HG03045 (cell line): ENCODE results near the gene GCSH.
"Not testable (repeated sequence)": the region's sequence is repeated elsewhere in the genome, so short reads cannot be mapped to it uniquely, and the experiment has no call there.

Source experiments
- ATAC-seq: cut with Tn5 transposase; IDR thresholded peaks from one replicate; pipeline ENCODE4 v1.9.1; 2021; ENCODE audit warnings: mild to moderate bottlenecking, moderate library complexity; ENCODE audit not compliant: unreplicated experiment

Gene GCSH

GRCh38 chr16:81095953-81096714 lies at the start of gene GCSH:
GCSH (minus strand) TSS chr16:81096395; CDS start chr16:81096278, 117 bp downstream.
- ATAC-seq: peak; percentile 98

- no peak for ATAC-seq
These were observed 47.8 kb upstream of the GCSH start for GRCh38 chr16:81143921-81144471.

GRCh38 chr16:81142864-81143263 lies 46.7 kb upstream of the GCSH start:
- ATAC-seq: no peak

- no peak for ATAC-seq
These were observed 45.0 kb upstream of the GCSH start for GRCh38 chr16:81140930-81141780.

- ATAC-seq: no peak
These were observed 42.8 kb upstream of the GCSH start for GRCh38 chr16:81138831-81139557.

- ATAC-seq: no peak
These were observed 41.6 kb upstream of the GCSH start for GRCh38 chr16:81137754-81138153.

GRCh38 chr16:81136390-81137335 lies 40.5 kb upstream of the GCSH start:
- ATAC-seq: no peak

GRCh38 chr16:81130126-81130525 lies 33.9 kb upstream of the GCSH start:
- ATAC-seq: no peak

GRCh38 chr16:81128726-81129524 lies 32.7 kb upstream of the GCSH start:
- ATAC-seq: no peak

GRCh38 chr16:81127051-81127450 lies 30.9 kb upstream of the GCSH start:
- ATAC-seq: no peak

GRCh38 chr16:81123092-81123852 lies 27.1 kb upstream of the GCSH start:
- no peak for ATAC-seq

GRCh38 chr16:81121474-81121990 lies 25.3 kb upstream of the GCSH start:
- no peak for ATAC-seq

- ATAC-seq: no peak
These were observed 21.2 kb upstream of the GCSH start for GRCh38 chr16:81117436-81117835.

- ATAC-seq: no peak
These were observed 20.1 kb upstream of the GCSH start for GRCh38 chr16:81116285-81116684.

- no peak for ATAC-seq
These were observed 16.3 kb upstream of the GCSH start for GRCh38 chr16:81112453-81112852.

- ATAC-seq: not testable (repeated sequence)
These were observed 13.1 kb upstream of the GCSH start for GRCh38 chr16:81109274-81109673.

GRCh38 chr16:81107511-81107910 lies 11.3 kb upstream of the GCSH start:
- ATAC-seq: no peak

GRCh38 chr16:81106826-81107503 lies 10.8 kb upstream of the GCSH start:
- ATAC-seq: no peak
